ENCODE results near the gene RAPGEF5. TPM values are rescaled to one million over a fixed set of nuclear protein-coding genes. Genes with fewer than 3 reads are reported as not detected.

Gene RAPGEF5
- polyA plus RNA-seq, 1 of the 3 experiments (the other 2 are of a cell fraction), result 1.2 TPM

GRCh38 chr7:22277375-22277774, 79.6 kb downstream of the RAPGEF5 start:
- ChIA-PET CTCF (interaction anchor here (1.0 to 1.1 kb wide), 3 partner anchors 10 to 92 kb away, joined by 3 to 5 read pairs (median 3); no protein-coding TSS in a partner anchor), POLR2A (no interaction called here)
- H3K4me2 ChIP-seq, result no peak overlapping the region
- no peak overlapping the region for H2AFZ ChIP-seq (ENCODE audit: low read depth)
- TF ChIP-seq RXRA (IDR thresholded peaks at IDR 0.05; ENCODE audit: borderline replicate concordance, low read depth) (no peak), JUND (IDR thresholded peaks at IDR 0.05) (no peak), USF2 (IDR thresholded peaks at IDR 0.05; ENCODE audit: borderline replicate concordance, low read depth, low read length) (no peak), POLR2AphosphoS5 (IDR thresholded peaks at IDR 0.05; ENCODE audit: low read depth, low read length) (no peak), MEF2A (IDR thresholded peaks at IDR 0.05; ENCODE audit: borderline replicate concordance, low read depth) (no peak), PBX3 (IDR thresholded peaks at IDR 0.05) (no peak), NRF1 (IDR thresholded peaks at IDR 0.05; ENCODE audit: low read depth, low read length) (no peak), GABPA (IDR thresholded peaks at IDR 0.05; ENCODE audit: low read depth) (no peak), EP300 (IDR thresholded peaks at IDR 0.05; ENCODE audit: borderline replicate concordance in 1 of 2, low read depth in 1 of 2, low read length in 1 of 2) (no peak), FOXM1 (IDR thresholded peaks at IDR 0.05; ENCODE audit: low read depth) (no peak), GATA2 (CRISPR knock-in tag; IDR thresholded peaks at IDR 0.05) (no peak), IRF3 (IDR thresholded peaks at IDR 0.05; ENCODE audit: low read depth, low read length) (no peak), RFX5 (IDR thresholded peaks at IDR 0.05; ENCODE audit: low read length) (no peak), CTCF (IDR thresholded peaks at IDR 0.05) (no peak), YY1 (IDR thresholded peaks at IDR 0.05; ENCODE audit: low read depth) (no peak), TAF1 (IDR thresholded peaks at IDR 0.05; ENCODE audit: borderline replicate concordance, low read depth, low read length) (no peak), FOXJ3 (CRISPR knock-in tag; IDR thresholded peaks at IDR 0.05) (no peak)
- H3K27me3 ChIP-seq (ENCODE audit: insufficient read depth), result no peaks in the 10 kb centered on the region
- no peaks in the 10 kb centered on the region for H4K20me1 ChIP-seq (ENCODE audit: insufficient read depth)
- no peak overlapping the region for H3K27ac ChIP-seq (ENCODE audit: low read depth in 2 of 2, low read length in 1 of 2)
- H3K9ac ChIP-seq, result no peak overlapping the region
- WGBS (ENCODE audit: low lambda C conversion rate), result 84% methylated on average over 4 of the region's 4 CpGs
- no peaks in the 10 kb centered on the region for H3K36me3 ChIP-seq (replicated peaks in 1 of 2; ENCODE audit: control insufficient read depth in 1 of 2, insufficient read depth in 2 of 2, low read length in 1 of 2)
- H3F3A ChIP-seq (replicated peaks; ENCODE audit: insufficient read depth), result no peaks in the 10 kb centered on the region
- DNase-seq, result no peak
- H3K79me2 ChIP-seq (ENCODE audit: insufficient read depth), result no peaks in the 10 kb centered on the region
- H3K4me1 ChIP-seq (ENCODE audit: control insufficient read depth in 1 of 2, insufficient read depth in 2 of 2, low read depth in 1 of 2, low read length in 1 of 2), result no peaks in the 10 kb centered on the region; a peak in 1 of 4 replicates
- H3K9me3 ChIP-seq, result no peaks in the 10 kb centered on the region
- no peaks in the 10 kb centered on the region for H3K9me2 ChIP-seq
- H3K4me3 ChIP-seq (ENCODE audit: low read depth in 2 of 2, low read length in 1 of 2), result no peak overlapping the region
